Jurkat, Clone E6-1 (cell line): Measurements from ENCODE around the gene DEPDC1.
A peak's percentile ranks its signal among the peaks of the same experiment; 100 is the strongest.
"Not testable (repeated sequence)": the region's sequence is repeated elsewhere in the genome, so short reads cannot be mapped to it uniquely, and the experiment has no call there.

Source experiments
- DNase-seq: peaks from one replicate; pipeline ENCODE4 v3.0.0-alpha.2; 2011; ENCODE audit warnings: low read depth, low spot score
- H3K4me3 ChIP-seq: 2 replicates; pipeline ENCODE4 v1.5.1; 2011; ENCODE audit warnings: mild to moderate bottlenecking, low read length, control low read depth, moderate library complexity

Gene DEPDC1

GRCh38 chr1:68479501-68479900 lies 17.4 kb downstream of the DEPDC1 start:
- H3K4me3 ChIP-seq, result no peak overlapping the region
- no peak for DNase-seq

GRCh38 chr1:68478662-68479061 lies 18.2 kb downstream of the DEPDC1 start:
- H3K4me3 ChIP-seq, result no peak overlapping the region
- no peak for DNase-seq

- not testable (repeated sequence) for H3K4me3 ChIP-seq, DNase-seq
Observed at GRCh38 chr1:68476626-68477025, 20.3 kb downstream of the DEPDC1 start.

- no peak overlapping the region for H3K4me3 ChIP-seq
- no peak for DNase-seq
Observed at GRCh38 chr1:68473060-68473459, 23.8 kb downstream of the DEPDC1 start.

- DNase-seq, result no peak
Observed at GRCh38 chr1:68470388-68470970, 26.4 kb downstream of the DEPDC1 start.

GRCh38 chr1:68464891-68465290 lies 32.0 kb downstream of the DEPDC1 start:
- DNase-seq, result no peak
- no peak overlapping the region for H3K4me3 ChIP-seq

More at GRCh38 chr1:68470388-68470970, 26.4 kb downstream of the DEPDC1 start:
- no peak overlapping the region for H3K4me3 ChIP-seq

GRCh38 chr1:68460935-68461334 lies 35.9 kb downstream of the DEPDC1 start:
- no peak overlapping the region for H3K4me3 ChIP-seq
- DNase-seq, result no peak

- no peak for DNase-seq
Observed at GRCh38 chr1:68459796-68460195, 37.1 kb downstream of the DEPDC1 start.

GRCh38 chr1:68459091-68459490 lies 37.8 kb downstream of the DEPDC1 start:
- DNase-seq, result no peak
- no peak overlapping the region for H3K4me3 ChIP-seq

More at GRCh38 chr1:68459796-68460195, 37.1 kb downstream of the DEPDC1 start:
- H3K4me3 ChIP-seq, result no peak overlapping the region

- no peak for DNase-seq
- no peak overlapping the region for H3K4me3 ChIP-seq
Observed at GRCh38 chr1:68456202-68456601, 40.7 kb downstream of the DEPDC1 start.

GRCh38 chr1:68454534-68454933 lies 42.3 kb downstream of the DEPDC1 start:
- DNase-seq, result no peak
- no peak overlapping the region for H3K4me3 ChIP-seq

GRCh38 chr1:68453060-68453670 lies 43.7 kb downstream of the DEPDC1 start:
- no peak overlapping the region for H3K4me3 ChIP-seq
- no peak for DNase-seq

- DNase-seq, result no peak
- no peak within 1 kb of the TSS for H3K4me3 ChIP-seq
Observed at GRCh38 chr1:68449901-68450300, 47.0 kb downstream of the DEPDC1 start, which contains the start of gene RPE65. Gene RPE65, minus strand, starts transcription at chr1:68449954. Its CDS starts 49 bp downstream, at chr1:68449905.

GRCh38 chr1:68448365-68448764 lies 48.5 kb downstream of the DEPDC1 start:
- no peak for DNase-seq
- H3K4me3 ChIP-seq, result no peak overlapping the region

GRCh38 chr1:68445709-68446108 lies 51.2 kb downstream of the DEPDC1 start:
- no peak for DNase-seq
- no peak overlapping the region for H3K4me3 ChIP-seq

GRCh38 chr1:68442822-68443556 lies 53.9 kb downstream of the DEPDC1 start:
- DNase-seq, result peak; percentile 28
- H3K4me3 ChIP-seq, result no peak overlapping the region

- DNase-seq, result no peak
Observed at GRCh38 chr1:68442006-68442405, 54.9 kb downstream of the DEPDC1 start.

GRCh38 chr1:68438310-68438709 lies 58.6 kb downstream of the DEPDC1 start:
- no peak for DNase-seq
- H3K4me3 ChIP-seq, result no peak overlapping the region

More at GRCh38 chr1:68442006-68442405, 54.9 kb downstream of the DEPDC1 start:
- no peak overlapping the region for H3K4me3 ChIP-seq

GRCh38 chr1:68433395-68433794 lies 63.5 kb downstream of the DEPDC1 start:
- no peak overlapping the region for H3K4me3 ChIP-seq
- DNase-seq, result no peak

- H3K4me3 ChIP-seq, result no peak overlapping the region
- no peak for DNase-seq
Observed at GRCh38 chr1:68431076-68431475, 65.8 kb downstream of the DEPDC1 start.
